GM08714 (cell line): ENCODE results near the gene URAD.

Experiments
- H3K4me3 ChIP-seq: fragments of 200-500 bp; sonication (Bioruptor generic); 2 replicates; pipeline ENCODE4 v1.5.1; 2014; ENCODE audit warnings: mild to moderate bottlenecking, low read length, inconsistent platforms
- ZNF274 ChIP-seq: IDR thresholded peaks from 2 replicates; pipeline ENCODE4 v1.6.1; 2012; ENCODE audit warnings: mild to moderate bottlenecking, low read depth, low read length

URAD gene

GRCh38 chr13:27928805-27929753, 59.4 kb downstream of the URAD start:
- TF ChIP-seq ZNF274, result no peak
- H3K4me3 ChIP-seq, result no peak overlapping the region

- H3K4me3 ChIP-seq, result no peak overlapping the region
- TF ChIP-seq ZNF274, result no peak
Measured at GRCh38 chr13:27928353-27928804, 60.1 kb downstream of the URAD start.
